IPS DF 6.9 (cell line): ENCODE measurements around the gene FCN1.

Experiments
- DNase-seq: peaks from one replicate; pipeline ENCODE4 v3.0.0-alpha.2; 2013; ENCODE audit warnings: low read depth, low spot score
- H3K27ac ChIP-seq: one replicate; pipeline ENCODE4 v1.5.1; 2013; ENCODE audit warnings: low read length, control low read depth
- H3K27me3 ChIP-seq: 2 replicates; pipeline ENCODE4 v1.6.1; 2013; ENCODE audit warnings: mild to moderate bottlenecking, low read length; ENCODE audit not compliant: control insufficient read depth, insufficient read depth
- H3K36me3 ChIP-seq: 2 replicates; pipeline ENCODE4 v1.6.1; 2013; ENCODE audit warnings: low read length; ENCODE audit not compliant: control insufficient read depth, insufficient read depth
- H3K4me1 ChIP-seq: 2 replicates; pipeline ENCODE4 v1.6.1; 2013; ENCODE audit warnings: low read length; ENCODE audit not compliant: control insufficient read depth, insufficient read depth
- H3K4me3 ChIP-seq: 2 replicates; pipeline ENCODE4 v1.5.1; 2013; ENCODE audit warnings: mild to moderate bottlenecking, low read length
- H3K9me3 ChIP-seq: 2 replicates; pipeline ENCODE4 v1.6.1; 2013; ENCODE audit warnings: low read length, inconsistent platforms; ENCODE audit not compliant: control insufficient read depth, insufficient read depth
- WGBS: extraction: QIAGEN DNeasy Blood & Tissue Kit; methylation state at CpG from one replicate; pipeline ENCODE4 v1.1.7; 2013; ENCODE audit warnings: mixed read lengths, missing lambda C conversion rate; ENCODE audit not compliant: insufficient read length, insufficient coverage; 5-methylcytosine and 5-hydroxymethylcytosine counted together

FCN1 gene

DNA sequence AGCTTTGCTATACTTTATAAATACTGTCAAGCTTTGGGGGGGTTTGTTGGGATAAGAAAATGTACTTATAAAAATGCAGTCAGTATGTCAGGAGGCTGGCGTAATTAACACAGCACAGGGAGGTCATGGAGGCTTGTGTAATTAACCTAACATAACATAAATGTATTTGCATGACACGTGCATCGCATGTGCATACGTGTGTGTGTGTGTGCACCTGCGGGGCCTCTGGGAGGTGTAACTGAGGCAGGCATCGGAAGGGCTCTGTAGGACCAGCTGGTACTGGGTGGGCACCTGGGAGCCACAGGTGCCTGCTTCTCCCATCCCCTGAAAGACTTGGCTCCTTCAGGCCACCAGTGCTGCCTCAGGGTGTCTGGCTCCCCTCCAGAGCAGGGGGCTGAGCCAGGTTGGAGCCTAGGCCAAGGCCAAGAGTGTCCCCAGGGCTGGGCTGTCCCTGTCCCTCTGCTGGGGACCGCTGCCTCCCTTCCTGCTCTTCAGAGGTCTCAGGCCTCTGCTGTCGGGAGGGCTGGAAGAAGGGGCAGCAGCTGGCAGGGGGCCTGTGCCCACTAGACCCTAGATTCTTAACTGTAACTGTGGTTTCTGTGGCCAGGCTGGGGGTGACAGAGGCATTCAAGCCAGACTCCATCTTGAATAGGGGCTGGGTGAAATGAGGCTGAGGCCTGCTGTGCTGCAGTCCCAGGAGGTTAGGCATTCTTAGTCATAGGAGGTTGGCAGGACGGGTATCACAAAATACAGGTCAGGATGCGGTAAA is 28.1 kb downstream of the FCN1 start:
- DNase-seq, result no peak
- Histone ChIP-seq H3K27ac (no peak overlapping the region), H3K4me3 (no peak overlapping the region), H3K36me3 (no peaks in the 10 kb centered on the region), H3K9me3 (no peaks in the 10 kb centered on the region), H3K27me3 (no peaks in the 10 kb centered on the region), H3K4me1 (no peaks in the 10 kb centered on the region)
- WGBS, result no CpG with 5 or more reads among the region's 10 CpGs

GRCh38 chr9:134888603-134889190 is 29.0 kb downstream of the FCN1 start:
- WGBS, result no CpG with 5 or more reads among the region's 14 CpGs
- Histone ChIP-seq H3K9me3 (no peaks in the 10 kb centered on the region), H3K27ac (no peak overlapping the region), H3K36me3 (no peaks in the 10 kb centered on the region), H3K4me1 (no peaks in the 10 kb centered on the region), H3K4me3 (no peak overlapping the region), H3K27me3 (no peaks in the 10 kb centered on the region)
- no peak for DNase-seq

DNA sequence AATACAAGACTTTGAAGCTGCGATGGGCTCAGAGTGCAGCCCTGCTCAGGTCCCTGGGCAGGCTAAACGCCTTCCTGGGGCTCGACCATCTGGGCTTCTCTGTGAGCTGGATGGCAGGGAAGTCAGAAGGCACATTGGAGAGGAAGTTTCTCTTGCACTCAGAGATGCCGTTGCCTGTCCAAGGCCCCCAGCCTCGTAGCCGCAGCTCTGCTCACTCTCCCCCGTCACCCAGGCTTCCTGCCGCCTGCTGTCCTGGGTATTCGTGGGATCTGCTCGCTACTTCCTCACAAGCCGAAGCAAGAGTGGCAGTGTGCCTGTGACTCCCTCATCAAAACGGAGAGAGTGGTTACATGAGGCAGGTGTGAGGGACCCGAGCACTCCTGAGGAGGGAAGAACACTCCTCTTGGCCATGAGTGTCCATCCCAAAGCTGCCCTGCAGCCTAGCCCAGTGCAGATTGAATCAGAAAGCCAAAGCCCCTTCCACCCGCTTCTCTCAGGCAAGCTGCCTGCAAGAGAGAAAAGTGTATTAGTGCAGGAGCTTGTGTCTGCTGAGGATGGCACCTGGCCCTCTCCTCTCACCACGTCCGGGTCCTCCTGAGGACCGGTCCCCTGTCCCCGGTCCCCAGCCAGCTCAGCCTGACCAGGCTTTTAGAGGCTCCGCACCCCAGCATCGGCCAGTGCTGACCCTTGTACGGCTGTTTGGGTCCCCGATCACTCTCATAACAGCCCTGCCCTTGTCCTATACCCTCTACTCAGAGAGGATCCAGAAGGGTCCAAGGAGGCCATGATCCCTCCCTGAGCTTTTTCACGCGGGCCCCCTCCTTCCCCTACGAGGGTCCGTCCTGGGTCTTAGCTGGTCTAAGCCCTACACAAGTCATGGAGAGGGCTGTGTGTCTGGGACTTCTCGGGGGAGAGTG is 29.8 kb downstream of the FCN1 start:
- H3K27ac ChIP-seq, result no peak overlapping the region
- no peaks in the 10 kb centered on the region for H3K9me3 ChIP-seq
- no peaks in the 10 kb centered on the region for H3K27me3 ChIP-seq
- no peaks in the 10 kb centered on the region; the same call in 1 of the 2 replicates for H3K36me3 ChIP-seq
- no peak for DNase-seq
- H3K4me1 ChIP-seq, result no peaks in the 10 kb centered on the region
- no peak overlapping the region for H3K4me3 ChIP-seq
- no CpG with 5 or more reads among the region's 27 CpGs for WGBS

- Histone ChIP-seq H3K9me3 (no peaks in the 10 kb centered on the region), H3K27me3 (no peaks in the 10 kb centered on the region), H3K36me3 (no peaks in the 10 kb centered on the region; the same call in 1 of the 2 replicates), H3K4me3 (no peak overlapping the region), H3K4me1 (no peaks in the 10 kb centered on the region), H3K27ac (no peak overlapping the region)
- WGBS, result no CpG with 5 or more reads among the region's 10 CpGs
- no peak for DNase-seq
These were observed 30.5 kb downstream of the FCN1 start for GRCh38 chr9:134887219-134887618.

- H3K27me3 ChIP-seq, result no peaks in the 10 kb centered on the region
- no peaks in the 10 kb centered on the region for H3K4me1 ChIP-seq
- H3K9me3 ChIP-seq, result no peaks in the 10 kb centered on the region
- no peak for DNase-seq
- H3K36me3 ChIP-seq, result no peaks in the 10 kb centered on the region; the same call in 1 of the 2 replicates
- no CpG with 5 or more reads among the region's 11 CpGs for WGBS
- H3K27ac ChIP-seq, result no peak overlapping the region
- H3K4me3 ChIP-seq, result no peak overlapping the region
These were observed 31.2 kb downstream of the FCN1 start for GRCh38 chr9:134886413-134886913.

DNA sequence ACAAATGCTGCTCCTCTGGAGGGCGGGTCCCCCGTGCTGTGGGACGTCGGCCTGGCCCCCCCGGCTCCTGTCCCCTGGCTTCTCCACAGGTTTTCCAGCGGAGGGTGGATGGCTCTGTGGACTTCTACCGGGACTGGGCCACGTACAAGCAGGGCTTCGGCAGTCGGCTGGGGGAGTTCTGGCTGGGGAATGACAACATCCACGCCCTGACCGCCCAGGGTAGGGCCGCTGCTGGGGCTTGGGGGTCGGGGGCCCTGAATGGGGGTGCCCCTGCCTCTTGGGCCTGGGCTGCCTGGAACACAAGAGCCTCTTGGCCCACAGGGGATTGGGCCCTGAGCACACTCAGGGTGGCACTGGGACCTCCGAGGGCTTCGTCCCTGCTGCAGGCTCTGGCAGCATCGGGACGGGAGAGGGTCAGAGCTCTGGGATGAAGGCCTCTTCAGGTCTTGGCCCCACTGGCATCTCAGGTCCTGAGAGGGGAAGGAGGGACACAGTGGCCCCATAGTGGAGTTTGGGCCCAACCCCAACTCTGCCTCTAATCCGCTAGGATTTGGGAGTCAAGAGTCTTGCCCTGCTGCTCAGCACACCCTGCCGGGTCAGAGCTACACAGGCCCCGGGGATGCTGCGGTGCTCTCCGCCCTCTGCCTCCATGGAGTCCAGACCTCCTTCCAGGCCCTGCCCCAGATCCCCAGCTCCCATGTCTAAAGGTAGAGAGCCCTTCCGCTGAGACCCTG is 31.9 kb downstream of the FCN1 start:
- no peaks in the 10 kb centered on the region for H3K4me1 ChIP-seq
- H3K36me3 ChIP-seq, result no peaks in the 10 kb centered on the region; the same call in 1 of the 2 replicates
- no CpG with 5 or more reads among the region's 24 CpGs for WGBS
- H3K27ac ChIP-seq, result no peak overlapping the region
- H3K27me3 ChIP-seq, result no peaks in the 10 kb centered on the region
- no peak for DNase-seq
- H3K4me3 ChIP-seq, result no peak overlapping the region
- no peaks in the 10 kb centered on the region for H3K9me3 ChIP-seq

- no peak for DNase-seq
- H3K4me3 ChIP-seq, result no peak overlapping the region
- no CpG with 5 or more reads among the region's 22 CpGs for WGBS
- no peaks in the 10 kb centered on the region; the same call in 1 of the 2 replicates for H3K36me3 ChIP-seq
- H3K27ac ChIP-seq, result no peak overlapping the region
- H3K4me1 ChIP-seq, result no peaks in the 10 kb centered on the region
- no peaks in the 10 kb centered on the region for H3K9me3 ChIP-seq
- H3K27me3 ChIP-seq, result no peaks in the 10 kb centered on the region
These were observed 32.6 kb downstream of the FCN1 start for GRCh38 chr9:134885001-134885678.

DNA sequence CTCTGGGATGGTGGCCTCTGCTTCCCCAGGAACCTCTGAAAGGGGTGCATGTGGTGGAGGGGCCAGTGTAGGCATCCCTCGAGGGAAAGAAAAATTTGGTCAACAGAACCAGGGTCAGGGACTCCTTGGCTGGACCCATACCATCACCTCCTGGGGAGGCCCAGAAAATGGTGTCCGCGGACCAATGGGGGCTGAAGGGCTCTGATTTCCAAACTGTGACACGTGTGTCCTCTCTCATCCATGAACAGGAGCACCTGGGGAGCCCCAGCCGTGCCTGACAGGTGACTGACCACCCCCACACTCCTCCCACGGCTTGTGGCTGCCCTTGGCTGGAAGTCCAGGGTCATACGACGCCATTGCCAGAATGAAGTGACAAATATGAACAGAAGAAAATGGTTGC is 33.2 kb downstream of the FCN1 start:
- no peaks in the 10 kb centered on the region for H3K9me3 ChIP-seq
- H3K4me3 ChIP-seq, result no peak overlapping the region
- WGBS, result no CpG with 5 or more reads among the region's 8 CpGs
- no peak overlapping the region for H3K27ac ChIP-seq
- no peaks in the 10 kb centered on the region; the same call in 1 of the 2 replicates for H3K36me3 ChIP-seq
- no peaks in the 10 kb centered on the region for H3K27me3 ChIP-seq
- no peak for DNase-seq
- H3K4me1 ChIP-seq, result no peaks in the 10 kb centered on the region

DNA sequence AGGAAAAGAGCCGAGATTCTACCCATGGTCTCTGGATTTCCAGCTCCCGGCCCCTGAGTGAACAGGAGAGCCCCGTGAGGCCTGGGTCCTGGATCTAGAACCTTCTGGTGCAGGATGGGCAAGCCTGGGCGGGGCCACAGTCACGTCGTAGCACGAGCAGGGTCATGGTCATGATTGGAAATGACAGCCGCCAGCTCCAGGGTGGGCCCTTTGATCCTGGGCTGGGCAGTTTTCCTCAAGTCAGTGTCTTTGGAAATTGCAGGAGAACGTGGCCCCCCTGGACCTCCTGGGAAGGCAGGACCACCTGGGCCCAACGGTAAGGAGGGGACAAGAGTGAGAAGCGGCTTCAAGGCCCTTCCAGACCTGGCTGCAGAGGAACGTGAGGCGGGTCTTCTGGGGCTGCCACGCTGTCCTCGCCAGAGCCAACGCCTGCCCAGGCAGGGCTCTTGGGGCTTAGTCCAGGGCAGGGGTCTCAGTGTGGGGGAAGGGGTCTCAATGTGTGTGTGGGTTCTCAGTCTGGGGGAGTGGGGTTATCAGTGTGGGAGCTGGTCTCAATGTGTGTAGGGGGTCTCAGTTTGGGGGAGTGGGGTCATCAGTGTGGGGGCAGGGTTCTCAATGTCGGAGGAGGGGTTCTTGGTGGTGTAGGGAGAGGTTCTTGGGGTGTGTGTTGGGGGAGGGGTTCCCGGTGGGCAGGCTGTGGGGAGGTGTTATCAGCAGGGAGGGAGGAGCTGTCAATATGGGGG is 34.5 kb downstream of the FCN1 start:
- no peaks in the 10 kb centered on the region for H3K27me3 ChIP-seq
- WGBS, result no CpG with 5 or more reads among the region's 18 CpGs

More for the DNA sequence above, 34.5 kb downstream of the FCN1 start:
- no peak for DNase-seq
- Histone ChIP-seq H3K4me1 (no peaks in the 10 kb centered on the region), H3K4me3 (no peak overlapping the region), H3K9me3 (no peaks in the 10 kb centered on the region), H3K36me3 (no peaks in the 10 kb centered on the region; the same call in 1 of the 2 replicates), H3K27ac (no peak overlapping the region)
